Measurements from ENCODE around the gene TMEM204.

GRCh38 chr16:1579214-1579613 lies 45.7 kb downstream of the TMEM204 start:
- TF ChIP-seq, protein P1, sequence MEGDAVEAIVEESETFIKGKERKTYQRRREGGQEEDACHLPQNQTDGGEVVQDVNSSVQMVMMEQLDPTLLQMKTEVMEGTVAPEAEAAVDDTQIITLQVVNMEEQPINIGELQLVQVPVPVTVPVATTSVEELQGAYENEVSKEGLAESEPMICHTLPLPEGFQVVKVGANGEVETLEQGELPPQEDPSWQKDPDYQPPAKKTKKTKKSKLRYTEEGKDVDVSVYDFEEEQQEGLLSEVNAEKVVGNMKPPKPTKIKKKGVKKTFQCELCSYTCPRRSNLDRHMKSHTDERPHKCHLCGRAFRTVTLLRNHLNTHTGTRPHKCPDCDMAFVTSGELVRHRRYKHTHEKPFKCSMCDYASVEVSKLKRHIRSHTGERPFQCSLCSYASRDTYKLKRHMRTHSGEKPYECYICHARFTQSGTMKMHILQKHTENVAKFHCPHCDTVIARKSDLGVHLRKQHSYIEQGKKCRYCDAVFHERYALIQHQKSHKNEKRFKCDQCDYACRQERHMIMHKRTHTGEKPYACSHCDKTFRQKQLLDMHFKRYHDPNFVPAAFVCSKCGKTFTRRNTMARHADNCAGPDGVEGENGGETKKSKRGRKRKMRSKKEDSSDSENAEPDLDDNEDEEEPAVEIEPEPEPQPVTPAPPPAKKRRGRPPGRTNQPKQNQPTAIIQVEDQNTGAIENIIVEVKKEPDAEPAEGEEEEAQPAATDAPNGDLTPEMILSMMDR (IDR thresholded peaks at IDR 0.05), result no peak
- no peak for TF ChIP-seq POLR2A (IDR thresholded peaks at IDR 0.05)
- TF ChIP-seq POLR2AphosphoS5 (IDR thresholded peaks at IDR 0.05), result no peak

Data from transverse colon (tissue), 4 donors.